ENCODE measurements around the gene PLEKHN1.

PLEKHN1 gene

GRCh38 chr1:961132-961669, 5.1 kb upstream of the PLEKHN1 start:
- DNase-seq, result no peak

- no peak for DNase-seq
Measured at GRCh38 chr1:962381-963300, 3.6 kb upstream of the PLEKHN1 start.

- no peak for DNase-seq
Measured at GRCh38 chr1:963301-963651, 3.0 kb upstream of the PLEKHN1 start.

GRCh38 chr1:963746-964525, 2.3 kb upstream of the PLEKHN1 start:
- no peak for DNase-seq

DNA sequence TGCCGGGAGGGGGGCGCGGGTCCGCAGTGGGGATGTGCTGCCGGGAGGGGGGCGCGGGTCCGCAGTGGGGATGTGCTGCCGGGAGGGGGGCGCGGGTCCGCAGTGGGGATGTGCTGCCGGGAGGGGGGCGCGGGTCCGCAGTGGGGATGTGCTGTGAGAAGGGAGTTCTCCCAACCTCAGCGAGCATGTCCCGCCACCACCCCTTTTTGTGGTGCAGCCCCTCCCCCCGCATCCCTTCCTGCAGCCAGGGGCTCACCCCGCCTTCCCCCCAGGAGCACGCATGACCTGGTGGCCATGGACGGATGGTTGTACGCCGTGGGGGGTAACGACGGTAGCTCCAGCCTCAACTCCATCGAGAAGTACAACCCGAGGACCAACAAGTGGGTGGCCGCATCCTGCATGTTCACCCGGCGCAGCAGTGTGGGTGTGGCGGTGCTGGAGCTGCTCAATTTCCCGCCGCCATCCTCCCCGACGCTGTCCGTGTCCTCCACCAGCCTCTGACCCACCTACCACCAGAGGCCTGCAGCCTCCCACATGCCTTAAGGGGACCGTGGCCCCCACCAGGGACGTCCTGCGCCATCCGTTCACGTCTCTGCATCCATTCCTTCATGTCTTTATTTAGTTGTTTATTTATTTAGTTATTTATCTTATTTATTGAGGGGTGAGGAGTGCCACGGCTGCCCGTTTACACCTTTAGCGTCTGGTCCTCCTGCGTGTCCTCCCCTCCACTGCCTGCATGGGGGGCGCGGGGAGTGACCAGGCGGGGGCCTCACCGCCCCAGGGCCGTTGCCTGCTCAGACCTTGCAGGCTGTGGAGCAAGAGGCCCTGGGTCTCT, 1.4 kb upstream of the PLEKHN1 start:
- DNase-seq, result no peak

DNA sequence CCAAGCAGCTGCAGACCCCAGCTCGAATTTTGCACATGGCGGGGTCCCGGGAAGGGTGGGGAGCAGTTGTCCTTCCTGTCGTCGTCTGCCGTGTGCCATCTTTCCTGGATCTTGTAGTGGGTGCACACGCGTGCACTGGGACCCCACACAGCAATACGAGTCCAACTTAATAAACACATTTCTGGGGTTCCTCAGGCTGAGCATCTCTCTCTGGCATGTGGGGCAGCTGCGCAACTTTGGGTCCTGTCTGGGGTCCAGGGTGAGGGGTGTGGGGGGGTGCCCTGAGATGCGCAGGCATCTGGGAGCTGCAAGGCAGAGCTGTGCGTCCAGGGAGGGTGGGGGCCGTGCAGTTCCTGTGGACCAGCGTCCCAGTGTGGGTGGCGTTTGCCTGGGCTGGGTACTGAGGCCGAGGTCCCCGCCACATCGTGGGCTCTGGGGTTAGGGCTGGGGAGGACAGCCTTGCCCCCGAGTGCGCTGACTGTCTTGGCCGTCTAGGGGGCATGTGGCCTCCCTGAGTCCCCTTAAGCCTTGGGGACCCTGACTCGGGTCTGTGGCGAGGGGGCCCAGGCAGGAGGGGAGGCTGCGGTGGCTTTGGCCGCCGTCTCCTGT, 652 bp upstream of the PLEKHN1 start:
- no peak for DNase-seq

DNA sequence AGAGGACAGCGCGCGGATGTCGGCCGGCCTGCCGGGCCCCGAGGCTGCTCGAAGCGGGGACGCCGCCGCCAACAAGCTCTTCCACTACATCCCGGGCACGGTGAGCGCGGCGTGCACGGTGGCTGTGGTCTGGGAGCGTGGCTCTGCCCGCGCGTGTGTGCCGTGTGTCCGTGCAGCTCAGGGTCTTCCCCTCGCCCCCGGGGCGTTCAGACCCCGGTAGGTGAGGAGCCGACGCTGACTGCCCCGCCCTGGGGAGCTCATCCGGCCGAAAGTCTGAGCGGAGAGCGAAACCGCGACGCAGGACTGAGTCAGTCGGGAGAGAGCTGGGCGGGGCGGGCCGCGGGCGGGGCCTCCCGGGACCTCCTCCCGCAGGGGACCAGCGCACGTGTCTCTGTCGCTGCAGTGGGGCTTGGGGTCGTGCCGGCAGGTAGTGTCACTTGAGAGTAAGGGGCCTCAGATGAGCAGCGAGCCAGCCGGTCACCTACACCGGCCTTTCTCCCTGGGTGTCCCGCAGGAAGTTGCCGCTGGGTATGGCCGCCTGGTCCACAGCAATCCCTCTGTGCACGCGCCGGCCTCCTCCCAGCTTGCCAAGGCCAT, 520 bp downstream of the PLEKHN1 start:
- no peak for DNase-seq

DNA sequence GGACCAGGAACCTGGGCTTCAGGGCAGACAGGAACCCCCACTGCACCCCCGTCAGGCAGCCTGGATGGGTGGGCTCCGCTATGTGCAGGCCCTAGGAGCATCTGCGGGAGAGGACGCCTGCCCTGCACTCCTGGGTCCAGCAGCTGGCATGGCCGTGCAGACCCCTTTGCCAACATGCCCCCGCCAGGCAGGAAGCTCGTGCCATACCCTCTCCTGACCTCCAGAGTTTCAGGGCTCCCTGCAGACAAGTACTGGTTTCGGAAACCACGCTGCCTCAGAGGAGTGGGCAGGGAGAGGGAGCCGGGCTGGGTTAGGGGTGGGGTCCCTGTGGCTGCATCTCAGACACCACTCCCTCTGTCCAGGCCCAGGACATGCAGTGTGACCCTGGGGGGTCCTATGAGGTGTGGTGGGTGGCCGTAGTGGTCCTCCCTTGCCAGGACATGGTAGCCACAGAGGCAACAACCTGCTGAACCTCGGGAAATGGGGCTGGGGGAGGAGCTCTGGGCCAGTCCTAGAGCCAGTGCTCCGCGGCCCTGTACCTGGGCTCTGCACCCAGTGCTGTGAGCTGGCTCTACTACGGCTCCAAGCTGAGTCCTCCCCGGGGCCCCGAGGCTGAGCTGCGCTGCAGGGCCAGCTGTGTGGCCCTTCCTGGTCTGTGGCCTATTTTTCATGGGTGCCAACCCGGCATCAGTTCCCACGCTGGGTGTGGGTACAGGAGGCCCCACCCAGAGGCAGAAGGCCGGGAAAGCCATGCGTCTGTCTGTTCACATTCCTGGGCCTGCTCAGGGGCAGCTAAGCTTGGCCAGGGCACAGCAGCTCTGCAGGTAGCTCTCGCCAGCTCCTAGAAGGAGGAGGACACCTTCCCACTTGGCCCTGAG, 1.4 kb downstream of the PLEKHN1 start:
- DNase-seq, result no peak

GRCh38 chr1:969260-969855, 3.1 kb downstream of the PLEKHN1 start:
- no peak for DNase-seq

GRCh38 chr1:970242-970972, 4.1 kb downstream of the PLEKHN1 start:
- no peak for DNase-seq

DNA sequence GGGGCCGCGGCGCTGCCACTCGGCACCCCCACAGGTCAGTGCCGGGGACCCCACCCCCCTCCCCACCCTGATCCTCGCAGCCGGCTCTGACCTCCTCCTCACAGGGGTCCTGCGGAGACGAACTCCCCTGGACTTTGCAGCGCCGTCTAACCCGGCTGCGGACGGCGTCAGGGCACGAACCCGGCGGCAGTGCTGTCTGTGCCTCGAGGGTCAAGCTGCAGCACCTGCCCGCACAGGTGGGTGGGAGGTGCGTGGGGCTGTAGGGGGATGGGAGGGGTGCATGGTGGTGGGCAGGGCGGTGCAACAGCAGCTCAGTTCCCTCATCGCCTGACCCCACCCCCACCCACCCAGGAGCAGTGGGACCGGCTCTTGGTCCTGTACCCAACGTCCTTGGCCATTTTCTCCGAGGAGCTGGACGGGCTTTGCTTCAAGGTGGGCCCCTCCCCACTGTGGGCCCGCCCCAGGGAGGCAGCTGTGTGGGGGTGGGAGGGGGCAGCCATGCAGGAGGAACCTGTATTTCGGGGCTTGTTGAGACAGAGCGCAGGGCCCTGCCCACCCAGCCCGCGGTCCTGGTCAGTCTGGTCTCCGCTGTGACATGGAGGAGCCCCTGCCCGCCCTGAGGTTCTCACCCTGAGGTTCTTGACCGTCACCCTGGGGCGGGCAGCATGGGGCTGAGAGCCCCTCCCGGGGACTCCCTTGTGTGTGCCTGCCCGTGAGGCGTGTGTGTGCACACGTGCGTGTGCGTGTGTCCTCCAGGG, 4.9 kb downstream of the PLEKHN1 start:
- DNase-seq, result no peak

- no peak for DNase-seq
Measured at GRCh38 chr1:971751-972506, 5.6 kb downstream of the PLEKHN1 start.

DNA sequence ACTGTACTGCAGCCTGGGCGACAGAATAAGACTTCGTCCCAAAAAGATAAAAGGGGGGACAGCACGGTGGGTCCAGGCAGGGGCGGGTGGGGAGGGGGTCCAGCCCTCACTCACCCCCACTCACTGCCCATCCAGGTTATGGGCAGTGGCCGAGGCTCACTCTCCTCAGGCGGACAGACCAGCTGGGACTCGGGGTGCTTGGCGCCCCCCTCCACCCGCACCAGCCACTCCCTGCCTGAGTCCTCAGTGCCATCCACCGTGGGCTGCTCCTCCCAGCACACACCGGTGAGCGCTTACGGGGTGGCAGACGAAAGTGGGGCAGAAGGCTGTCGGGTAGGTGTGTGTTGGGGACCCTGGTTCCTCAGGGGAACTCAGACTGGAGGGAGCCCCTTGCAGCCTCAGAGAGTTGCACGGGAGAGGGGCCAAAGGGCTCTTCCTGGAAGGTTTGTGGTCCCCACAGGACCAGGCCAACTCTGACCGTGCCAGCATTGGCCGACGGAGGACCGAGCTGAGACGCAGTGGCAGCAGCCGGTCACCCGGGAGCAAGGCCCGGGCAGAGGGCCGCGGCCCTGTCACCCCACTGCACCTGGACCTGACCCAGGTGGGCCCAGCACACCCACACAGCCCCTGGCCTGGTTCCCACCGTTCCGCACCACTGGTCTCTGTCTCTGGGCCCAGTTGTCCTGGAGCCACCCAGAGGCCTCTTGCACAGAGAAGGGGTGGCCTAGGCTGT, 6.6 kb downstream of the PLEKHN1 start:
- no peak for DNase-seq

DNA sequence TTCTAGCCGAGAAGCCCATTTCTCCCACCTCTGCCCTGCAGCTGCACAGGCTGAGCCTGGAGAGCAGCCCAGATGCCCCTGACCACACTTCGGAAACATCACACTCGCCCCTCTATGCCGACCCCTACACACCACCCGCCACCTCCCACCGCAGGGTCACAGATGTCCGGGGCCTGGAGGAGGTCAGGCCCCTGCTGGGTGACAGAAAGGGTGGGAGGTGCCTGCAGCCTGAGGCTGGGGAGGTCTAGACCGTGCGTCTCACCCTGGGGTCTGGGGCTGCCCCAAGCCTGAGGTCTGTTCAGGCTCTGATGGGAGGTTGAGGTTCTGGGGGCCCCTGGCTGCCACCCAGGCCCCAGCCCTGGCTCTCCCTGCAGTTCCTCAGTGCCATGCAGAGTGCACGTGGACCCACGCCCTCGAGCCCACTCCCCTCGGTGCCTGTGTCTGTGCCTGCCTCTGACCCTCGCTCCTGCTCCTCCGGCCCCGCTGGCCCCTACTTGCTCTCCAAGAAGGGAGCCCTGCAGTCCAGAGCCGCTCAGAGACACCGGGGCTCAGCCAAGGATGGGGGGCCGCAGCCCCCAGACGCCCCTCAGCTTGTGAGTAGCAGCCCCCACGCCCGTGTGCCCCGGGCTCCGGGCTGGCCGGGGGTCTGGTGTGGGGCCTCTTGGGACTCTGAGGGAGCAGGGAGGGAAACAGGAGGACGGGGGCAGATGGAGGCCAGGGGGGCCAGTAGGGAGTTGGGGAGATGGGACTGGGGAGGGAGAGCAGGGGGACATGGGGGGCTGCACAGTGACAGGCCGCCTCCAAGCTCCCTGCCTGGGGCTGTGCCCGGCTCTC, 7.4 kb downstream of the PLEKHN1 start:
- no peak for DNase-seq

GRCh38 chr1:974293-974640, 8.0 kb downstream of the PLEKHN1 start:
- DNase-seq, result no peak

GRCh38 chr1:974687-975328, 8.5 kb downstream of the PLEKHN1 start:
- DNase-seq, result no peak
